Retinal pigment epithelial cell (primary cell): ENCODE measurements around the gene KREMEN1.

Source experiments
- DNase-seq: peaks from one replicate; pipeline ENCODE4 v3.0.0-alpha.2; 2010; ENCODE audit warnings: low read depth
- H3K4me3 ChIP-seq: 2 replicates; pipeline ENCODE4 v1.5.1; 2011; ENCODE audit warnings: mild to moderate bottlenecking, low read length, control low read depth, moderate library complexity
- TF ChIP-seq, protein P1 (sequence below): conservative IDR thresholded peaks from 2 replicates; pipeline ENCODE4 v1.5.1; 2011; ENCODE audit warnings: low read depth, low read length, control low read depth, inconsistent platforms

KREMEN1 gene

DNA sequence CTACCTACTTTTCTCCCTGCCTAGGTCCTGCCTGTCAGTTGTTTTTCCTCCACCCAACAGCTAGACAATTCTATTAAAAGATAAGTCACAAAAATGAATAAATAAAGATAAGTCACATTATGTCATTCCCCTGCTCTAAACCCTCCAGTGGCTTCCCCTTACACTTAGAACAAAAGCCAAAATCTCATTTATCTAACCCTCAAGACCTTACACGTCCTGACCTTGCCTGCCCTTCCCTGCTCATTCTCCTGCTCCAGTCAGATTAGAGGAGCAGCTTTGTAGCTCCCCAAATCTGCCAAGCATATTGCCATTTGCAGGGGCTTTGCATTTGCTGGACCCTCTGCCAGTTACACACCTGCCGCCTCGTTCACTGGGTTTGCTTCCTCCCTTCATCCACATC, 16.7 kb downstream of the KREMEN1 start:
- TF ChIP-seq, protein P1, sequence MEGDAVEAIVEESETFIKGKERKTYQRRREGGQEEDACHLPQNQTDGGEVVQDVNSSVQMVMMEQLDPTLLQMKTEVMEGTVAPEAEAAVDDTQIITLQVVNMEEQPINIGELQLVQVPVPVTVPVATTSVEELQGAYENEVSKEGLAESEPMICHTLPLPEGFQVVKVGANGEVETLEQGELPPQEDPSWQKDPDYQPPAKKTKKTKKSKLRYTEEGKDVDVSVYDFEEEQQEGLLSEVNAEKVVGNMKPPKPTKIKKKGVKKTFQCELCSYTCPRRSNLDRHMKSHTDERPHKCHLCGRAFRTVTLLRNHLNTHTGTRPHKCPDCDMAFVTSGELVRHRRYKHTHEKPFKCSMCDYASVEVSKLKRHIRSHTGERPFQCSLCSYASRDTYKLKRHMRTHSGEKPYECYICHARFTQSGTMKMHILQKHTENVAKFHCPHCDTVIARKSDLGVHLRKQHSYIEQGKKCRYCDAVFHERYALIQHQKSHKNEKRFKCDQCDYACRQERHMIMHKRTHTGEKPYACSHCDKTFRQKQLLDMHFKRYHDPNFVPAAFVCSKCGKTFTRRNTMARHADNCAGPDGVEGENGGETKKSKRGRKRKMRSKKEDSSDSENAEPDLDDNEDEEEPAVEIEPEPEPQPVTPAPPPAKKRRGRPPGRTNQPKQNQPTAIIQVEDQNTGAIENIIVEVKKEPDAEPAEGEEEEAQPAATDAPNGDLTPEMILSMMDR: no peak
- no peak for DNase-seq
- H3K4me3 ChIP-seq: no peak overlapping the region

DNA sequence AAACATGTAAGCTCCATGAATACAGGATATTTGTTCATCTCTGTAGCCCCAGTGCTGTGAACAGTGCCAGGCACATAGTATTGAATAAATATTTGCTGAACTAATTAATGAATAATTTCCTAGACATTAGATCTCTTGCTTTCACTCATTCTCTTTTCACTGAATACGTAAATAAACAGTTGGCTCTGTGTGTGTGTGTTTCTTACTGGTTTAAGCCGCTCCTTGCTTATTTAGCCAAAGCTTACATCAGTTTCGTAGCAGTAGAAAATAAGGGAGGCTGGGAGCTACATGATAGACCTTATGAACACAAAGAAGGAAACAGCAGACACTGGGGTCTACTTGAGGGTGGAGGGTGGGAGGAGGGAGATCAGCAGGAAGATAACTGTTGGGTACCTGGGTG, 17.2 kb downstream of the KREMEN1 start:
- no peak for DNase-seq
- TF ChIP-seq, protein P1: no peak
- H3K4me3 ChIP-seq: no peak overlapping the region

DNA sequence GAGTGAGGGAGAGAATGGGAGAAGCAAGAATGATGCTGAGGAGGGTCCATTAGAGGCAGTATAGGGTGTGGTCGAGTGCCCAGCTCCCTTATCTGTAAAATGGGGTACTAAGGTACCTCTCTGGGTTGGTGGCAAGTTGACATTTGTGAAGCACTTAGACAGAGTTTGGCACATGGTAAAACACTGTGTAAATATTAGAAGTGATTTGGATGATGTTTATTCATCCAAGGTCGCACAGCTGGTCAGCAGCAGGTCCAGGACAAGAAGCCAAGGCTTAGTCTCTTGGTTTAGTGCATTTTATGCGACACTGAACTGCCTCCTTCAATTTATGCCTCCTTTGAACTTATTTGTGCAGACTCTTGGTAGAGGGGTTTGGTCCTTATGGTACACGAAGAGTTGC, 19.4 kb downstream of the KREMEN1 start:
- no peak for DNase-seq
- no peak overlapping the region for H3K4me3 ChIP-seq
- TF ChIP-seq, protein P1: no peak

DNA sequence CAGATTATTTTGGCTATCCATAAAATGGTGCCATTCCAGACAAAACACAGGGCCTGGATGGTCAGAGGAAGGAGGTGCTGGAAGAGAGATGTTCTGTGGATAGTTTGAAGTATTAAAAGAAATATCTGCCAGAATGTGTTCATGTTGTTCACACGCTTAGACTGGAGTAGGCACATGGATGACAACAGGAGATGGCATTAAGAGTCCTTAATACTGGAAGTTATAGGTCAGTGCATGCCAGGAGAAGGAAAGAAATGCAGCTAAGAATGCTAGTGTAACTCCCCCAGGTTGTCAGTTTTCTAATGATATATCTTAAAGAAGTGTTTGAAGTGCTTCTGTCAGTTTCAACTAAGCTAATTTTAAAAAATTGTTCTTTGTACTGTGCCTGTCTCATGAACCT, 20.2 kb downstream of the KREMEN1 start:
- DNase-seq: no peak
- H3K4me3 ChIP-seq: no peak overlapping the region
- TF ChIP-seq, protein P1: no peak

DNA sequence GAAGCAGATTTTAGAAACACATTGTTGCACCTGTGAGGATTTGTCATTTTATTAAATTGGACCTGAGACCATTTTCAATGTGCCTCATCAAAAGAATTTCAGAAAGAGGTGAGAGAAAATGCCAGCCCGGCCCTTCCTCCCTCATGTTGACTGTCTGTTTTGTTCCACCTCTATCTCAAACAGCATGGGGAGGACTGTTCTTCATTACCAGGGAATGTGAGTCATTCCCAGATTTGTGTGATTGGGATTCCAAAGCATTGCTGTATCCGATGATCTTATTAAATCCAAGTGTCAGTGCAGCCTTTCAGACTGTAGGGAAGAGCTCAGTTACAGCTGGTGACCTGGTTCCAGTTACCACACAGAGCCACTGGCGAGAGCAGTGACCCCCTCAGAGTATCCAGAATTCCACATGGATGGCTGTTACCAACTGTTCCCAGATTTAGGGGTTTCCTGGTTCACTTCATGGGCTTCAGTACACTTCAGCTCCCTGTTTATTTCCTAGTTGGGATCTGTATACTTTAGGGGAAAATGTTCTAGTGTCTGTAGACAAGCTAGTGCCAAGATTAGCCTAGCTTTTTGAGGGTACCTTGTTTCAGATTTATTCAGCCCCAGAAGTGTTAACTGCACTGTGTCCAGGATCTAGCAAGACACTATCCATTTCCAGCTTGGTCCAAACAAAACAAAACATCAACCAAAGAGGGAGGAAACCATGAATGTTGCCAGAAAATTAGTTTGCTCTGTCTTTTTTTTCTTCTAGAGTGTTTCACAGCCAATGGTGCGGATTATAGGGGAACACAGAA, 20.9 kb downstream of the KREMEN1 start:
- H3K4me3 ChIP-seq: no peak overlapping the region
- no peak for DNase-seq
- TF ChIP-seq, protein P1: no peak

DNA sequence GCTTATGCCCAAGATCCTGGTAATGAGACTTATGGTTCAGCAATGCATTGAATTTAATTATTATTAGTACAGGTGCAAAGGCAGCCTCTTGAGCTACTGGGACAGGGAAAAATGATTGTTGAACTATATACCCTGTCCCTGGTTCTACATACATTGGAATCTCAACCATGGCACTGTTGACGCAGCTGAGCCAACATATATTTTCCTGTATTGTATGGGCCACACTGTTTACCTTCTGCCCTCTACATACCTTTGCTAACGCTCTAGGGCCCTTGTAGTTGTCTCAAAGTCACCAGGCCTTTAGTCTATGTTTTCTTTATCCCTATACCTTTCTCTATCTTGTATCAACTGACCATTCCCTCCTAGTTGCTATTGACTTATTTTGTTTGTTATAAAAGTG, 22.6 kb downstream of the KREMEN1 start:
- no peak overlapping the region for H3K4me3 ChIP-seq
- TF ChIP-seq, protein P1: no peak
- no peak for DNase-seq

DNA sequence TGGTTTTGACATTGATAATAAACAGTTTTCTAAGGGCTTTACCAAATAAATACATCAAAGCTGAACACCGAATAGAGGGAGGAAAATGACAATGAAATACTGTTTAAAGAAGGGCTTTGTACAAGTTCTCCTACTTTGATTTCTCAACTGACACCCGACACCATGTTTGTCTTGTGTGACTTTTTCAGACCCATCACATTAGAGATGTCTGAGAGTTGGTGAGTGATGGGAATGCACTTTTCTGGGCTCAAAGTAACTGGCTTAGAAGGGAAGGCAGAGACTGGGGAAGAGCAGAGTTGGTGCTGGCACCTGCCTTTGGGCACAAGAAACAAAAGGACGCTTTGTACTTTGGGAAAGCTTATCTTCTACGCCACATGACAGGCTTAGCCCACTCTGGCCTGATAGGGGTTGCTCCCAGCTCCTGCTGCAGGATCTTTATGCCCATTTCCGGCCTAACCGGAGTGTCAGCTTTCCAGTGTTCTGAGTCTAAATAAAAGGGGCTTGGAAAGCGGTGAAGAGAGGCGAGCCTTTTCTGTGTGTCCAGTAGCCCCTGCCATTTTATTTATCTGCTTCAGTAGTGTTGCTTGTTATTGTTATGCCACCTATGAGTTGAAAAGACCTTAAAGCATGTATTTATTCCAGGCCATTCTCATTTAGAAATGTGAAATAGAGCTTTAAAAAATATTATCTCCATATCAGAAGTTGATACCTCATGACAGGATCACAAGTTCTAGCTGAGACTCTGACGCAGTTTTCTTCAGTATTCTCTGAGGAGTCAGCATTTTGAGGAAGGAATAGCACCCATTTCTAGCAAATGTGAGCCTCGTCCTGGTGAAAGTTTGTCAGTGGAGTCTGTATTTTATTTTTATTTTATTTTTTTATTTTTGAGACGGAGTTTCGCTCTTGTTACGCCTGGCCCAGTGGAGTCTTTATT, 24.2 kb downstream of the KREMEN1 start:
- H3K4me3 ChIP-seq: no peak overlapping the region
- TF ChIP-seq, protein P1: no peak
- no peak for DNase-seq
